Esophagus (tissue), 2 donors: ENCODE measurements around the gene ARHGAP26. TPM values are rescaled to one million over a fixed set of nuclear protein-coding genes. Genes with fewer than 3 reads are reported as not detected.

Experiments
- H3K27ac ChIP-seq, 2 donors: one replicate each; pipeline ENCODE4 v1.5.1; 2013; ENCODE audit warnings: low read depth in 2 of 2, mild to moderate bottlenecking in 2 of 2, inconsistent platforms in 1 of 2, low read length in 1 of 2, moderate library complexity in 1 of 2
- H3K27me3 ChIP-seq, 2 donors: one replicate each; pipeline ENCODE4 v1.6.1; 2013; ENCODE audit warnings: low read length in 2 of 2, control low read depth in 1 of 2, mild to moderate bottlenecking in 1 of 2; ENCODE audit not compliant: insufficient read depth in 2 of 2, control insufficient read depth in 1 of 2
- H3K36me3 ChIP-seq, 2 donors: one replicate each; pipeline ENCODE4 v1.6.1; 2013; ENCODE audit warnings: low read length in 1 of 2; ENCODE audit not compliant: control insufficient read depth in 2 of 2, insufficient read depth in 2 of 2
- H3K4me1 ChIP-seq, 2 donors: one replicate each; pipeline ENCODE4 v1.6.1; 2013; ENCODE audit warnings: low read length in 1 of 2; ENCODE audit not compliant: control insufficient read depth in 2 of 2, insufficient read depth in 2 of 2
- H3K4me3 ChIP-seq, 2 donors: one replicate each; pipeline ENCODE4 v1.5.1; 2013; ENCODE audit warnings: low read length in 2 of 2, mild to moderate bottlenecking in 2 of 2, low read depth in 1 of 2, moderate library complexity in 1 of 2
- H3K9me3 ChIP-seq, 2 donors: one replicate each; pipeline ENCODE4 v1.6.1; 2013; ENCODE audit warnings: mild to moderate bottlenecking in 2 of 2, low read depth in 1 of 2, low read length in 1 of 2, moderate library complexity in 1 of 2; ENCODE audit not compliant: control insufficient read depth in 2 of 2, insufficient read depth in 1 of 2
- WGBS, 2 donors: extraction: QIAGEN DNeasy Blood & Tissue Kit; methylation state at CpG; one replicate each; pipeline ENCODE4 v1.1.7; 2013; 5-methylcytosine and 5-hydroxymethylcytosine counted together
- polyA plus RNA-seq, 2 donors: library from polyadenylated mRNA; stranded (reverse); fragments of 200-250 nt; gene quantifications; one replicate each; pipeline ENCODE4 v1.2.3, GENCODE V29; 2013
- donor health status: healthy with polysubstance abuse.
- donor health status: Bipolar disorder and iron deficiency.

The ARHGAP26 gene
- polyA plus RNA-seq, 2 donors, result 3.1 to 3.6 TPM

GRCh38 chr5:143130613-143131305 lies 360.6 kb downstream of the ARHGAP26 start:
- Histone ChIP-seq H3K4me1 (peaks cover 0 to 6% of the 10 kb centered on the region in 2 donors), H3K27me3 (no peaks in the 10 kb centered on the region), H3K36me3 (no peaks in the 10 kb centered on the region), H3K27ac (no peak overlapping the region), H3K4me3 (no peak overlapping the region), H3K9me3 (no peaks in the 10 kb centered on the region)
- 77 to 80% methylated on average over 5 of the region's 5 CpGs for WGBS, 2 donors

GRCh38 chr5:143131972-143132371 lies 361.8 kb downstream of the ARHGAP26 start:
- 74 to 81% methylated on average over 6 of the region's 6 CpGs for WGBS, 2 donors
- Histone ChIP-seq H3K27me3 (no peaks in the 10 kb centered on the region), H3K36me3 (no peaks in the 10 kb centered on the region), H3K27ac (no peak overlapping the region), H3K4me1 (peaks cover 0 to 6% of the 10 kb centered on the region in 2 donors), H3K9me3 (no peaks in the 10 kb centered on the region), H3K4me3 (no peak overlapping the region)

GRCh38 chr5:143132739-143133138 lies 362.6 kb downstream of the ARHGAP26 start:
- Histone ChIP-seq H3K9me3 (no peaks in the 10 kb centered on the region), H3K4me3 (no peak overlapping the region), H3K27ac (no peak overlapping the region), H3K4me1 (peaks cover 0 to 6% of the 10 kb centered on the region in 2 donors), H3K27me3 (no peaks in the 10 kb centered on the region), H3K36me3 (no peaks in the 10 kb centered on the region)
- 95 to 100% methylated on average over 1 of the region's 1 CpG for WGBS, 2 donors

GRCh38 chr5:143133721-143134120 lies 363.5 kb downstream of the ARHGAP26 start:
- Histone ChIP-seq H3K4me1 (peaks cover 0 to 6% of the 10 kb centered on the region in 2 donors), H3K27ac (peak overlapping the region; percentile 6 to 32), H3K9me3 (no peaks in the 10 kb centered on the region), H3K27me3 (no peaks in the 10 kb centered on the region), H3K36me3 (no peaks in the 10 kb centered on the region), H3K4me3 (no peak overlapping the region)
- 77 to 81% methylated on average over 11 of the region's 11 CpGs for WGBS, 2 donors

- WGBS, 2 donors, result 55 to 67% methylated on average over 3 of the region's 3 CpGs
- peak overlapping the region; percentile 6 to 32 for H3K27ac ChIP-seq
- H3K4me1 ChIP-seq, result peaks cover 0 to 6% of the 10 kb centered on the region in 2 donors
- no peaks in the 10 kb centered on the region for H3K27me3 ChIP-seq
- no peak overlapping the region for H3K4me3 ChIP-seq
- H3K9me3 ChIP-seq, result no peaks in the 10 kb centered on the region
- no peaks in the 10 kb centered on the region for H3K36me3 ChIP-seq
These were observed 364.1 kb downstream of the ARHGAP26 start for GRCh38 chr5:143134269-143134668.

- H3K4me1 ChIP-seq, result peaks cover 0 to 6% of the 10 kb centered on the region in 2 donors
- no peaks in the 10 kb centered on the region for H3K27me3 ChIP-seq
- WGBS, 2 donors, result 82 to 88% methylated on average over 4 of the region's 4 CpGs
- H3K9me3 ChIP-seq, result no peaks in the 10 kb centered on the region
- H3K36me3 ChIP-seq, result no peaks in the 10 kb centered on the region
- H3K4me3 ChIP-seq, result no peak overlapping the region
- H3K27ac ChIP-seq, result no peak overlapping the region
These were observed 364.7 kb downstream of the ARHGAP26 start for GRCh38 chr5:143134900-143135299.

GRCh38 chr5:143135832-143136551 lies 365.8 kb downstream of the ARHGAP26 start:
- Histone ChIP-seq H3K27ac (no peak overlapping the region), H3K27me3 (no peaks in the 10 kb centered on the region), H3K36me3 (no peaks in the 10 kb centered on the region), H3K4me3 (no peak overlapping the region), H3K4me1 (peaks cover 0 to 6% of the 10 kb centered on the region in 2 donors), H3K9me3 (no peaks in the 10 kb centered on the region)
- WGBS, 2 donors, result 71 to 89% methylated on average over 5 of the region's 5 CpGs

GRCh38 chr5:143138839-143139238 lies 368.7 kb downstream of the ARHGAP26 start:
- H3K4me1 ChIP-seq, result peaks cover 0 to 5% of the 10 kb centered on the region in 2 donors
- H3K36me3 ChIP-seq, result no peaks in the 10 kb centered on the region
- WGBS, 2 donors, result 72 to 86% methylated on average over 8 of the region's 8 CpGs
- H3K4me3 ChIP-seq, result no peak overlapping the region
- H3K27me3 ChIP-seq, result no peaks in the 10 kb centered on the region
- H3K27ac ChIP-seq, result no peak overlapping the region
- H3K9me3 ChIP-seq, result no peaks in the 10 kb centered on the region

GRCh38 chr5:143139585-143139984 lies 369.4 kb downstream of the ARHGAP26 start:
- H3K27me3 ChIP-seq, result no peaks in the 10 kb centered on the region
- H3K4me1 ChIP-seq, result no peaks in the 10 kb centered on the region
- H3K9me3 ChIP-seq, result no peaks in the 10 kb centered on the region
- no peak overlapping the region for H3K4me3 ChIP-seq
- WGBS, 2 donors, result 96 to 97% methylated on average over 9 of the region's 9 CpGs
- no peaks in the 10 kb centered on the region for H3K36me3 ChIP-seq
- H3K27ac ChIP-seq, result no peak overlapping the region
